C4-2B (cell line): ENCODE results near the gene PRDX6.

Experiments used
- ZFX ChIP-seq: fragments of 450-650 bp; IDR thresholded peaks from 2 replicates; pipeline ENCODE4 v1.6.1; 2017
- TF ChIP-seq, protein P1 (sequence below): fragments of 450-650 bp; conservative IDR thresholded peaks from 2 replicates; pipeline ENCODE4 v1.5.1; 2017; ENCODE audit warnings: mild to moderate bottlenecking

DNA sequence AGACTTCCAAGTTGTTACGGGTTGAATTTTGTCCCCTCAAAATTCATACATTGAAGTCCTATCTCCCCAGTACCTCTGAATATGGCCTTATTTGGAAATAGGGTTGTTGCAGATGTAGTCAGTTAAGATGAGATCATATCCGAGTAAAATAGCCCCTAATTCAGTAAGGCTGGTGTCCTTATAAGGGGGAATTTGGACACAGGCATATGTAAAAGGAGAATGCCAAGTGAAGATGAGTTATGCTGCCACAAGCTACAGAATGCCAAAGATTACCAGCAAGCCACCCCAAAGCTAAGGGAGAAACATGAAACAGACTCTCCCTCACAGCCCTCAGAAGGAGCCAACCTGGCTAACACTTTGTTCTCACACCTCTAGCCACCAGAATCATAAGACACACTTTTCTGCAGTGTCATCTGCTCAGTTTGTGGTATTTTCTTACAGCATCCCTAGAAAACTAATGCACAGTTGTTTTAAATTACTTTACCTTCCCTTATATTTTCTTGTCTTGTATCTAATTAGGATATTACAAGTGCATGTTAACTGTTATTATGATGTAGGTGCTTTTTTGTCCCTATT is 43.3 kb upstream of the PRDX6 start:
- TF ChIP-seq, protein P1, sequence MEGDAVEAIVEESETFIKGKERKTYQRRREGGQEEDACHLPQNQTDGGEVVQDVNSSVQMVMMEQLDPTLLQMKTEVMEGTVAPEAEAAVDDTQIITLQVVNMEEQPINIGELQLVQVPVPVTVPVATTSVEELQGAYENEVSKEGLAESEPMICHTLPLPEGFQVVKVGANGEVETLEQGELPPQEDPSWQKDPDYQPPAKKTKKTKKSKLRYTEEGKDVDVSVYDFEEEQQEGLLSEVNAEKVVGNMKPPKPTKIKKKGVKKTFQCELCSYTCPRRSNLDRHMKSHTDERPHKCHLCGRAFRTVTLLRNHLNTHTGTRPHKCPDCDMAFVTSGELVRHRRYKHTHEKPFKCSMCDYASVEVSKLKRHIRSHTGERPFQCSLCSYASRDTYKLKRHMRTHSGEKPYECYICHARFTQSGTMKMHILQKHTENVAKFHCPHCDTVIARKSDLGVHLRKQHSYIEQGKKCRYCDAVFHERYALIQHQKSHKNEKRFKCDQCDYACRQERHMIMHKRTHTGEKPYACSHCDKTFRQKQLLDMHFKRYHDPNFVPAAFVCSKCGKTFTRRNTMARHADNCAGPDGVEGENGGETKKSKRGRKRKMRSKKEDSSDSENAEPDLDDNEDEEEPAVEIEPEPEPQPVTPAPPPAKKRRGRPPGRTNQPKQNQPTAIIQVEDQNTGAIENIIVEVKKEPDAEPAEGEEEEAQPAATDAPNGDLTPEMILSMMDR, result no peak
- no peak for TF ChIP-seq ZFX
